PFSK-1 (cell line): ENCODE data around the gene ATP11A.

ENCODE experiments used
- FOXP2 ChIP-seq: optimal IDR thresholded peaks from 2 replicates; pipeline ENCODE3; 2011; ENCODE audit warnings: borderline replicate concordance, control low read depth, inconsistent platforms; ENCODE audit not compliant: insufficient read depth; ENCODE audit errors: extremely low read length, extremely low read depth
- POLR2AphosphoS5 ChIP-seq: IDR thresholded peaks from 2 replicates; pipeline ENCODE4 v1.6.1; 2012; ENCODE audit warnings: low read depth, mild to moderate bottlenecking, control low read depth, low read length, moderate library complexity
- REST ChIP-seq, 2 experiments: IDR thresholded peaks; 2 replicates each; pipeline versions ENCODE4 v1.6.1 to v1.8.0; 2011 to 2012; ENCODE audit warnings: low read depth in 2 of 2, low read length in 2 of 2, control low read depth in 1 of 2, inconsistent platforms in 1 of 2, mild to moderate bottlenecking in 1 of 2, moderate library complexity in 1 of 2; ENCODE audit not compliant: insufficient read depth in 1 of 2
- SIN3A ChIP-seq: IDR thresholded peaks from 2 replicates; pipeline ENCODE4 v1.6.1; 2012; ENCODE audit warnings: mild to moderate bottlenecking, low read length, moderate library complexity, borderline replicate concordance; ENCODE audit not compliant: insufficient read depth
- TAF1 ChIP-seq: IDR thresholded peaks from 2 replicates; pipeline ENCODE4 v1.6.1; 2012; ENCODE audit warnings: low read length, control low read depth, borderline replicate concordance; ENCODE audit not compliant: insufficient read depth

Gene ATP11A

GRCh38 chr13:112742583-112742982 lies 52.7 kb downstream of the ATP11A start:
- TF ChIP-seq REST (IDR thresholded peaks at IDR 0.05; ENCODE audit: insufficient read depth in 1 of 2, low read depth in 2 of 2, low read length in 2 of 2) (no peak), POLR2AphosphoS5 (no peak), SIN3A (no peak), TAF1 (no peak), FOXP2 (no peak)

- TF ChIP-seq REST (IDR thresholded peaks at IDR 0.05; ENCODE audit: insufficient read depth in 1 of 2, low read depth in 2 of 2, low read length in 2 of 2) (no peak), FOXP2 (no peak), SIN3A (no peak)
These were observed 53.8 kb downstream of the ATP11A start for GRCh38 chr13:112743451-112744167.

- TF ChIP-seq FOXP2: no peak
- TF ChIP-seq SIN3A: no peak
- TF ChIP-seq REST (IDR thresholded peaks at IDR 0.05; ENCODE audit: insufficient read depth in 1 of 2, low read depth in 2 of 2, low read length in 2 of 2): no peak
- no peak for TF ChIP-seq POLR2AphosphoS5
- no peak for TF ChIP-seq TAF1
These were observed 54.6 kb downstream of the ATP11A start for GRCh38 chr13:112744168-112745021.

- TF ChIP-seq TAF1 (no peak), FOXP2 (no peak), POLR2AphosphoS5 (no peak), SIN3A (no peak), REST (IDR thresholded peaks at IDR 0.05; ENCODE audit: insufficient read depth in 1 of 2, low read depth in 2 of 2, low read length in 2 of 2) (no peak)
These were observed 56.2 kb downstream of the ATP11A start for GRCh38 chr13:112746044-112746443.
